Heart left ventricle (tissue), 13 donors: ENCODE measurements around the gene CNOT10.

Experiments
- POLR2A ChIP-seq, 2 donors: fragments of 450-650 bp; IDR thresholded peaks; one replicate each; pipeline ENCODE4 v1.6.1; 2017; ENCODE audit warnings: antibody characterized with exemption in 2 of 2, mild to moderate bottlenecking in 2 of 2, moderate library complexity in 2 of 2
- TF ChIP-seq, protein P1 (sequence below), 12 donors: fragments of 200-600 bp; sonication (generic) in 4 of 12; IDR thresholded peaks; one replicate each; pipeline versions ENCODE4 v1.5.0 to v1.8.0; 2018 to 2022; ENCODE audit warnings: antibody characterized with exemption in 12 of 12, mild to moderate bottlenecking in 5 of 12
- donor health status: ischemic (EF 13 %, LVEDD 7.1; RV severe dilation, severe dysfunction).
- donor health status: DM: no; HTN: yes; CAD: no.
- donor health status: DM: no; HTN: no; CAD: no.
- donor health status: ischemic (EF 25% LVEDD 6.9; RV normal size, moderate dysfunction).
- donor health status: ischemic (EF 25% LVEDD 5.7; RV mildly dilated, moderate dysfunction).
- donor health status: ischemic (EF 35%, LVEDD 5.7; RV mildly dilated, moderate dysfunction).
- donor health status: nonischemic (EF 11% LVEDD 7.7; RV severe dilation, severe dysfunction).
- donor health status: DM: yes; HTN: yes; CAD: no.
- donor health status: PGD.
- donor health status: ischemic (EF 29% LVEDD 5.4; RV normal size, mild dysfunction).
- donor health status: nonischemic (EF 23%, LVEDD 6.1; RV moderate dilation, normal function).

DNA sequence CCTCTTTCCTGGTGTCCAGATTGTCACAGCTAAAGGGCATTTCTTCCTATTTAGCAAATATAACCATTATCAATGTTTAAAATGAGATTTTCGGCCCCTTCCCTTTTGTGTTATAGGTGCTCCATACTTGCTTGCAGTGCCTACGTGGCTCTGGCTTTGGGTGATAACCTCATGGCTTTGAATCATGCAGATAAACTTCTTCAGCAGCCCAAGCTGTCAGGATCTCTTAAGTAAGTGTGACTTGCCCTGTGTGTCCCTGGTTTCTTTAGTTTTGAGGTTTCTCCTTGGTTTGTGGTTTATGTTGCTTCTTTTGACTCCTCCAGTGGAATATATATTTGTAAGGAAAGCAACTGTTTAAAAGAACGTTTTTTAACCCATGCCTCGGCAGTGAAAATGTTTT lies 74.4 kb downstream of the CNOT10 start:
- TF ChIP-seq, protein P1, sequence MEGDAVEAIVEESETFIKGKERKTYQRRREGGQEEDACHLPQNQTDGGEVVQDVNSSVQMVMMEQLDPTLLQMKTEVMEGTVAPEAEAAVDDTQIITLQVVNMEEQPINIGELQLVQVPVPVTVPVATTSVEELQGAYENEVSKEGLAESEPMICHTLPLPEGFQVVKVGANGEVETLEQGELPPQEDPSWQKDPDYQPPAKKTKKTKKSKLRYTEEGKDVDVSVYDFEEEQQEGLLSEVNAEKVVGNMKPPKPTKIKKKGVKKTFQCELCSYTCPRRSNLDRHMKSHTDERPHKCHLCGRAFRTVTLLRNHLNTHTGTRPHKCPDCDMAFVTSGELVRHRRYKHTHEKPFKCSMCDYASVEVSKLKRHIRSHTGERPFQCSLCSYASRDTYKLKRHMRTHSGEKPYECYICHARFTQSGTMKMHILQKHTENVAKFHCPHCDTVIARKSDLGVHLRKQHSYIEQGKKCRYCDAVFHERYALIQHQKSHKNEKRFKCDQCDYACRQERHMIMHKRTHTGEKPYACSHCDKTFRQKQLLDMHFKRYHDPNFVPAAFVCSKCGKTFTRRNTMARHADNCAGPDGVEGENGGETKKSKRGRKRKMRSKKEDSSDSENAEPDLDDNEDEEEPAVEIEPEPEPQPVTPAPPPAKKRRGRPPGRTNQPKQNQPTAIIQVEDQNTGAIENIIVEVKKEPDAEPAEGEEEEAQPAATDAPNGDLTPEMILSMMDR (IDR thresholded peaks at IDR 0.05): no peak
- no peak for TF ChIP-seq POLR2A (IDR thresholded peaks at IDR 0.05)
